Neuronal stem cell (in vitro differentiated cells): ENCODE results near the gene TMED3.

Source experiments
- DNase-seq: peaks from one replicate; pipeline ENCODE4 v3.0.0-alpha.2; 2013; ENCODE audit warnings: low spot score
- H2AFZ ChIP-seq: one replicate; pipeline ENCODE4 v1.6.1; 2013; ENCODE audit warnings: mild to moderate bottlenecking, low read length, inconsistent platforms
- H2AK5ac ChIP-seq: 2 replicates; pipeline ENCODE4 v1.6.1; 2013; ENCODE audit warnings: low read depth, mild to moderate bottlenecking, inconsistent platforms, low read length, moderate library complexity, mixed read lengths
- H2BK120ac ChIP-seq: 2 replicates; pipeline ENCODE4 v1.6.1; 2013; ENCODE audit warnings: low read depth, mild to moderate bottlenecking, inconsistent platforms, low read length, moderate library complexity, mixed read lengths
- H2BK12ac ChIP-seq: one replicate; pipeline ENCODE4 v1.6.1; 2013; ENCODE audit warnings: low read length, inconsistent platforms
- H2BK15ac ChIP-seq: 2 replicates; pipeline ENCODE4 v1.6.1; 2013; ENCODE audit warnings: mild to moderate bottlenecking, low read length, inconsistent platforms, mixed read lengths
- H2BK5ac ChIP-seq: one replicate; pipeline ENCODE4 v1.6.1; 2013; ENCODE audit warnings: inconsistent platforms, mild to moderate bottlenecking, low read length, moderate library complexity
- H3K14ac ChIP-seq: one replicate; pipeline ENCODE4 v1.6.1; 2013; ENCODE audit warnings: low read length, inconsistent platforms
- H3K18ac ChIP-seq: 2 replicates; pipeline ENCODE4 v1.6.1; 2013; ENCODE audit warnings: low read length, inconsistent platforms
- H3K23ac ChIP-seq: 2 replicates; pipeline ENCODE4 v1.6.1; 2013; ENCODE audit warnings: low read depth, mild to moderate bottlenecking, mixed read lengths, low read length, inconsistent platforms; ENCODE audit not compliant: poor library complexity
- H3K27ac ChIP-seq: replicated peaks from 3 replicates; pipeline ENCODE4 v1.5.1; 2013; ENCODE audit warnings: low read length, inconsistent platforms
- H3K27me3 ChIP-seq, 3 experiments: 2 replicates each; pipeline ENCODE4 v1.6.1; 2013; ENCODE audit warnings: low read length in 3 of 3, mild to moderate bottlenecking in 2 of 3, inconsistent platforms in 1 of 3, low read depth in 1 of 3, mixed read lengths in 1 of 3, moderate library complexity in 1 of 3; ENCODE audit not compliant: control insufficient read depth in 3 of 3, insufficient read depth in 3 of 3
- H3K36me3 ChIP-seq, 2 donors: replicated peaks in 1 of 2; 2 replicates each; pipeline ENCODE4 v1.6.1; 2013; ENCODE audit warnings: low read length in 2 of 2; ENCODE audit not compliant: control insufficient read depth in 2 of 2, insufficient read depth in 2 of 2
- H3K4ac ChIP-seq: 2 replicates; pipeline ENCODE4 v1.6.1; 2013; ENCODE audit warnings: inconsistent platforms, mild to moderate bottlenecking, low read length, moderate library complexity
- H3K4me1 ChIP-seq, 2 donors: 1 replicate in 1 of 2; 2 replicates in 1 of 2; pipeline ENCODE4 v1.6.1; 2013; ENCODE audit warnings: low read length in 2 of 2, low read depth in 1 of 2; ENCODE audit not compliant: control insufficient read depth in 2 of 2, insufficient read depth in 1 of 2
- H3K4me2 ChIP-seq: one replicate; pipeline ENCODE4 v1.6.1; 2013; ENCODE audit warnings: mild to moderate bottlenecking, low read length, inconsistent platforms; ENCODE audit not compliant: insufficient read depth, poor library complexity, severe bottlenecking
- H3K4me3 ChIP-seq, 2 donors: 2 replicates each; pipeline ENCODE4 v1.5.1; 2013; ENCODE audit warnings: low read length in 2 of 2, mild to moderate bottlenecking in 2 of 2, inconsistent platforms in 1 of 2, moderate library complexity in 1 of 2
- H3K79me1 ChIP-seq: one replicate; pipeline ENCODE4 v1.6.1; 2013; ENCODE audit warnings: low read depth, mild to moderate bottlenecking, inconsistent platforms, low read length, moderate library complexity
- H3K9ac ChIP-seq: one replicate; pipeline ENCODE4 v1.6.1; 2013; ENCODE audit warnings: mild to moderate bottlenecking, low read depth, low read length, inconsistent platforms; ENCODE audit not compliant: poor library complexity
- H3K9me3 ChIP-seq, 2 donors: replicated peaks in 1 of 2; 2 replicates each; pipeline versions ENCODE3 to v1.6.1; 2013; ENCODE audit warnings: low read length in 2 of 2, mild to moderate bottlenecking in 2 of 2, inconsistent platforms in 1 of 2, low read depth in 1 of 2, mixed read lengths in 1 of 2, moderate library complexity in 1 of 2; ENCODE audit not compliant: control insufficient read depth in 2 of 2, insufficient read depth in 1 of 2
- H4K8ac ChIP-seq: one replicate; pipeline ENCODE4 v1.6.1; 2013; ENCODE audit warnings: low read depth, mild to moderate bottlenecking, inconsistent platforms, low read length, moderate library complexity
- H4K91ac ChIP-seq: one replicate; pipeline ENCODE4 v1.6.1; 2013; ENCODE audit warnings: low read length, low read depth, mild to moderate bottlenecking, inconsistent platforms; ENCODE audit not compliant: poor library complexity
- WGBS, 2 donors: extraction: QIAGEN DNeasy Blood & Tissue Kit; methylation state at CpG; one replicate each; pipeline ENCODE4 v1.1.7; 2013; ENCODE audit warnings: missing lambda C conversion rate in 2 of 2, mixed read lengths in 1 of 2; ENCODE audit not compliant: insufficient read length in 2 of 2, insufficient replicate concordance in 1 of 2; ENCODE audit errors: extremely low coverage in 2 of 2; 5-methylcytosine and 5-hydroxymethylcytosine counted together

TMED3 gene

GRCh38 chr15:79292011-79292410 is 18.9 kb upstream of the TMED3 start:
- Histone ChIP-seq H4K8ac (no peak overlapping the region), H3K79me1 (no peaks in the 10 kb centered on the region), H3K9me3 (no peaks in the 10 kb centered on the region), H3K9ac (no peak overlapping the region), H2BK15ac (no peak overlapping the region), H3K4me3 (no peak overlapping the region), H3K27me3 (peaks cover 0 to 1% (median 0%) of the 10 kb centered on the region in 3 experiments), H2AK5ac (no peak overlapping the region), H2AFZ (no peak overlapping the region), H3K4me1 (no peaks in the 10 kb centered on the region), H3K18ac (no peak overlapping the region), H2BK120ac (no peak overlapping the region), H2BK5ac (no peak overlapping the region), H3K23ac (no peak overlapping the region), H4K91ac (no peak overlapping the region), H2BK12ac (no peak overlapping the region), H3K14ac (no peak overlapping the region), H3K27ac (no peak overlapping the region), H3K36me3 (no peaks in the 10 kb centered on the region), H3K4me2 (no peak overlapping the region), H3K4ac (no peak overlapping the region)
- WGBS, 2 donors = no CpG with 5 or more reads among the region's 4 CpGs
- DNase-seq = no peak

GRCh38 chr15:79294075-79294474 is 16.8 kb upstream of the TMED3 start:
- Histone ChIP-seq H2BK120ac (no peak overlapping the region), H3K18ac (no peak overlapping the region), H3K23ac (no peak overlapping the region), H3K14ac (no peak overlapping the region), H3K79me1 (no peaks in the 10 kb centered on the region), H2AFZ (no peak overlapping the region), H2BK12ac (no peak overlapping the region), H4K91ac (no peak overlapping the region), H3K4me2 (no peak overlapping the region), H3K36me3 (no peaks in the 10 kb centered on the region), H3K9me3 (no peaks in the 10 kb centered on the region), H3K4me1 (no peaks in the 10 kb centered on the region), H3K4me3 (no peak overlapping the region), H3K9ac (no peak overlapping the region), H2BK15ac (no peak overlapping the region), H3K4ac (no peak overlapping the region), H3K27me3 (peaks cover 0 to 5% (median 0%) of the 10 kb centered on the region in 3 experiments), H4K8ac (no peak overlapping the region), H2BK5ac (no peak overlapping the region), H3K27ac (no peak overlapping the region), H2AK5ac (no peak overlapping the region)
- DNase-seq = no peak
- WGBS, 2 donors = no CpG with 5 or more reads among the region's 7 CpGs

GRCh38 chr15:79296583-79296982 is 14.3 kb upstream of the TMED3 start:
- H4K91ac ChIP-seq = no peak overlapping the region
- H2BK12ac ChIP-seq = no peak overlapping the region
- H3K23ac ChIP-seq = no peak overlapping the region
- H2BK15ac ChIP-seq = no peak overlapping the region
- H3K36me3 ChIP-seq = no peaks in the 10 kb centered on the region
- no peak overlapping the region for H2AK5ac ChIP-seq
- H3K4me3 ChIP-seq = no peak overlapping the region
- H3K27me3 ChIP-seq = peaks cover 0 to 23% (median 2%) of the 10 kb centered on the region in 3 experiments
- WGBS, 2 donors = no CpG with 5 or more reads among the region's 4 CpGs
- no peak overlapping the region for H3K4me2 ChIP-seq
- H3K9ac ChIP-seq = no peak overlapping the region
- no peaks in the 10 kb centered on the region for H3K9me3 ChIP-seq
- H3K18ac ChIP-seq = no peak overlapping the region
- DNase-seq = no peak
- H2BK120ac ChIP-seq = no peak overlapping the region
- no peak overlapping the region for H3K14ac ChIP-seq
- no peaks in the 10 kb centered on the region for H3K4me1 ChIP-seq
- no peak overlapping the region for H2BK5ac ChIP-seq
- no peak overlapping the region for H3K4ac ChIP-seq
- no peak overlapping the region for H4K8ac ChIP-seq
- no peak overlapping the region for H2AFZ ChIP-seq
- no peak overlapping the region for H3K27ac ChIP-seq
- no peaks in the 10 kb centered on the region for H3K79me1 ChIP-seq

- WGBS, 2 donors = no CpG with 5 or more reads among the region's 7 CpGs
- DNase-seq = no peak
- Histone ChIP-seq H3K27ac (no peak overlapping the region), H2AK5ac (no peak overlapping the region), H3K9ac (no peak overlapping the region), H3K18ac (no peak overlapping the region), H3K9me3 (no peaks in the 10 kb centered on the region), H3K4me2 (no peak overlapping the region), H3K14ac (no peak overlapping the region), H3K4me1 (no peaks in the 10 kb centered on the region), H3K36me3 (no peaks in the 10 kb centered on the region), H2AFZ (no peak overlapping the region), H3K4ac (no peak overlapping the region), H2BK120ac (no peak overlapping the region), H4K91ac (no peak overlapping the region), H2BK15ac (no peak overlapping the region), H4K8ac (no peak overlapping the region), H2BK12ac (no peak overlapping the region), H2BK5ac (no peak overlapping the region), H3K27me3 (peaks cover 0 to 31% (median 2%) of the 10 kb centered on the region in 3 experiments), H3K4me3 (no peak overlapping the region), H3K79me1 (no peaks in the 10 kb centered on the region), H3K23ac (no peak overlapping the region)
Observed at GRCh38 chr15:79299126-79299840, 11.6 kb upstream of the TMED3 start.
